ENCODE measurements around the gene OSMR. TPM values are rescaled to one million over a fixed set of nuclear protein-coding genes. Genes with fewer than 3 reads are reported as not detected.

OSMR gene
- total RNA-seq, 2 experiments from 2014 or later, result not detected

- no TSS peak for BruUV-seq (replicated peaks)
- no peaks in the 10 kb centered on the region for H3K9me2 ChIP-seq (ENCODE audit: insufficient read depth, low read length)
- intact Hi-C loops (cut with micrococcal nuclease; ENCODE audit: unreplicated experiment), result no loop called here
- H4K20me1 ChIP-seq (ENCODE audit: insufficient read depth, low read length), result no peaks in the 10 kb centered on the region
- H3K27ac ChIP-seq (ENCODE audit: low read depth, low read length, poor library complexity, severe bottlenecking), result no peak overlapping the region
- no peaks in the 10 kb centered on the region for H3K79me2 ChIP-seq (ENCODE audit: insufficient read depth, low read depth, low read length)
- no peak overlapping the region for H3K4me3 ChIP-seq (ENCODE audit: low read depth, low read length, poor library complexity, severe bottlenecking)
- H3K36me3 ChIP-seq (ENCODE audit: insufficient read depth, low read length), result no peaks in the 10 kb centered on the region
- DNase-seq (ENCODE audit: low spot score), result no peak
- CTCF ChIA-PET (ENCODE audit: unreplicated experiment), result no interaction called here
- TF ChIP-seq CTCF (conservative IDR thresholded peaks at IDR 0.05; ENCODE audit: low read length) (no peak), EZH2phosphoT487 (IDR thresholded peaks at IDR 0.05; ENCODE audit: borderline replicate concordance, low read depth, low read length) (no peak)
- H3K4me1 ChIP-seq (ENCODE audit: insufficient read depth, low read length, poor library complexity, severe bottlenecking), result no peaks in the 10 kb centered on the region
- no peak overlapping the region for H2AFZ ChIP-seq (ENCODE audit: low read length)
- POLR2A ChIA-PET, result no interaction called here
- no peak overlapping the region for H3K4me2 ChIP-seq (ENCODE audit: low read length)
- H3K9me3 ChIP-seq (ENCODE audit: low read length), result no peaks in the 10 kb centered on the region
Observed at GRCh38 chr5:38896760-38897159, 50.9 kb downstream of the OSMR start.

GRCh38 chr5:38899936-38900335 lies 54.1 kb downstream of the OSMR start:
- H3K4me3 ChIP-seq (ENCODE audit: low read depth, low read length, poor library complexity, severe bottlenecking), result no peak overlapping the region
- no peaks in the 10 kb centered on the region for H3K4me1 ChIP-seq (ENCODE audit: insufficient read depth, low read length, poor library complexity, severe bottlenecking)
- intact Hi-C loops (cut with micrococcal nuclease; ENCODE audit: unreplicated experiment), result no loop called here
- H2AFZ ChIP-seq (ENCODE audit: low read length), result no peak overlapping the region
- DNase-seq (ENCODE audit: low spot score), result no peak
- CTCF ChIA-PET (ENCODE audit: unreplicated experiment), result no interaction called here
- no peak overlapping the region for H3K27ac ChIP-seq (ENCODE audit: low read depth, low read length, poor library complexity, severe bottlenecking)
- POLR2A ChIA-PET, result no interaction called here
- H3K9me2 ChIP-seq (ENCODE audit: insufficient read depth, low read length), result no peaks in the 10 kb centered on the region
- H3K9me3 ChIP-seq (ENCODE audit: low read length), result no peaks in the 10 kb centered on the region
- H3K4me2 ChIP-seq (ENCODE audit: low read length), result no peak overlapping the region
- TF ChIP-seq EZH2phosphoT487 (IDR thresholded peaks at IDR 0.05; ENCODE audit: borderline replicate concordance, low read depth, low read length) (no peak), CTCF (conservative IDR thresholded peaks at IDR 0.05; ENCODE audit: low read length) (no peak)
- no peaks in the 10 kb centered on the region for H4K20me1 ChIP-seq (ENCODE audit: insufficient read depth, low read length)
- no peaks in the 10 kb centered on the region for H3K79me2 ChIP-seq (ENCODE audit: insufficient read depth, low read depth, low read length)
- BruUV-seq (replicated peaks), result no TSS peak
- no peaks in the 10 kb centered on the region for H3K36me3 ChIP-seq (ENCODE audit: insufficient read depth, low read length)

- H3K4me1 ChIP-seq (ENCODE audit: insufficient read depth, low read length, poor library complexity, severe bottlenecking), result no peaks in the 10 kb centered on the region
- H3K4me2 ChIP-seq (ENCODE audit: low read length), result no peak overlapping the region
- DNase-seq (ENCODE audit: low spot score), result no peak
- H3K9me2 ChIP-seq (ENCODE audit: insufficient read depth, low read length), result no peaks in the 10 kb centered on the region
- no peak overlapping the region for H3K27ac ChIP-seq (ENCODE audit: low read depth, low read length, poor library complexity, severe bottlenecking)
- no peaks in the 10 kb centered on the region for H3K9me3 ChIP-seq (ENCODE audit: low read length)
- no peak overlapping the region for H3K4me3 ChIP-seq (ENCODE audit: low read depth, low read length, poor library complexity, severe bottlenecking)
- H3K36me3 ChIP-seq (ENCODE audit: insufficient read depth, low read length), result no peaks in the 10 kb centered on the region
- ChIA-PET CTCF (ENCODE audit: unreplicated experiment) (no interaction called here), POLR2A (no interaction called here)
- no peaks in the 10 kb centered on the region for H3K79me2 ChIP-seq (ENCODE audit: insufficient read depth, low read depth, low read length)
- no peak overlapping the region for H2AFZ ChIP-seq (ENCODE audit: low read length)
- no peaks in the 10 kb centered on the region for H4K20me1 ChIP-seq (ENCODE audit: insufficient read depth, low read length)
- no TSS peak for BruUV-seq (replicated peaks)
- intact Hi-C loops (cut with micrococcal nuclease; ENCODE audit: unreplicated experiment), result no loop called here
- TF ChIP-seq CTCF (conservative IDR thresholded peaks at IDR 0.05; ENCODE audit: low read length) (no peak), EZH2phosphoT487 (IDR thresholded peaks at IDR 0.05; ENCODE audit: borderline replicate concordance, low read depth, low read length) (no peak)
Observed at GRCh38 chr5:38905516-38905915, 59.7 kb downstream of the OSMR start.

All from OCI-LY7 (cell line).